AG04450 (cell line): ENCODE data around the gene CYP46A1. TPM values are rescaled to one million over a fixed set of nuclear protein-coding genes. Genes with fewer than 3 reads are reported as not detected.

Source experiments
- CTCF ChIA-PET: fragments of 300-600, 350-600 bp; formaldehyde crosslinking; extraction: SDS; loops from one replicate; lab custom pipeline; 2022; ENCODE audit warnings: antibody characterized with exemption, inconsistent platforms; lab: Charles Lee
- POLR2A ChIA-PET: fragments of 350-600 bp; formaldehyde crosslinking; extraction: SDS; loops from one replicate; lab custom pipeline; 2021; ENCODE audit warnings: antibody characterized with exemption, inconsistent platforms; lab: Yijun Ruan, JAX
- DNase-seq: peaks from one replicate; pipeline ENCODE4 v3.0.0-alpha.2; 2011; ENCODE audit warnings: low read depth, low spot score
- H3K27ac ChIP-seq: one replicate; pipeline ENCODE4 v1.5.1; 2012; ENCODE audit warnings: low read depth, low read length, control low read depth
- H3K27me3 ChIP-seq: one replicate; pipeline ENCODE4 v1.6.0; 2012; ENCODE audit warnings: low read length; ENCODE audit not compliant: control insufficient read depth, insufficient read depth
- H3K4me3 ChIP-seq: 2 replicates; pipeline ENCODE4 v1.5.1; 2011; ENCODE audit warnings: mild to moderate bottlenecking, low read depth, low read length, control low read depth
- H3K9me3 ChIP-seq: 2 replicates; pipeline ENCODE4 v1.5.1; 2012; ENCODE audit warnings: low read length; ENCODE audit not compliant: control insufficient read depth, insufficient read depth
- polyA plus RNA-seq: library from polyadenylated mRNA; depleted of rRNA; stranded (reverse); fragments of >200 nt; gene quantifications from 2 replicates; pipeline ENCODE4 v1.2.3, GENCODE V29; 2011
- TF ChIP-seq, protein P1 (sequence below): IDR thresholded peaks from 2 replicates; pipeline ENCODE4 v1.5.1; 2011; ENCODE audit warnings: low read depth, low read length, control low read depth, inconsistent platforms

CYP46A1 gene
- polyA plus RNA-seq, 1 experiment = 0.07 TPM

DNA sequence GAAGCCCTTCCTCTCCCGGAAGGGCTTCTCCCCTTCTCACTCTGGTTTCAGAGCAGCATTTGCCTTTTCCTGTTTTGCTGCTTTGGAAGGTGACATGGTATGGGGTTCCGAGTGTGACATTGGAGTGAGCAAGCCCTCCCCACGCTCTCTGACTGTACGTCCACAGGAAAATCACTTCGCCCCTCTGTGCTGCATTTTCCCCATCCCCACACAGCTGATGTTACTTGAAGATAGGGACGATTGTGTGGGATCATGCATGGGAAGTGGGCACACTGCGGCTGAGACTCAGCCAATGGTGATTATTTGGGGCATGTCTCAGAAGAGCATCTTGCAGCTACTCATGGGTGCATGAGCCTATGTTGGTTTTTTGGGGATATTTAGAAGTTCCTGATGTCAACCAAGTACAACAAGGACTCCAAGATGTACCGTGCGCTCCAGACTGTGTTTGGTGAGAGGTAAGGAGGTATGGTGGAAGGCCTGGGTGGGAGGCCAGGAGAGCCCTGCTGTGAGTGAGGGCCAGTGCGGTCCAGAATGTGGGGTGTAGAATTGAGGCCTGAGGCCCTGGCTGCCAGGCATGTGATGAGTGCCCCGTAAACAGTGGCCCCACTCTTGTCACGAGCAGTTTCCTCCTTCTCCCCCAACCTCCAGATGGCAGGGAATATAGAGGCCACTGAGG lies 15.1 kb downstream of the CYP46A1 start:
- DNase-seq = no peak
- Histone ChIP-seq H3K27ac (no peak overlapping the region), H3K27me3 (peaks cover 16% of the 10 kb centered on the region), H3K9me3 (peaks cover 10% of the 10 kb centered on the region), H3K4me3 (no peak overlapping the region)
- ChIA-PET POLR2A (no interaction called here), CTCF (interaction anchor here (2.2 kb wide), 1 partner anchor 200 kb away, joined by 6 read pairs; no protein-coding TSS in a partner anchor)
- TF ChIP-seq, protein P1, sequence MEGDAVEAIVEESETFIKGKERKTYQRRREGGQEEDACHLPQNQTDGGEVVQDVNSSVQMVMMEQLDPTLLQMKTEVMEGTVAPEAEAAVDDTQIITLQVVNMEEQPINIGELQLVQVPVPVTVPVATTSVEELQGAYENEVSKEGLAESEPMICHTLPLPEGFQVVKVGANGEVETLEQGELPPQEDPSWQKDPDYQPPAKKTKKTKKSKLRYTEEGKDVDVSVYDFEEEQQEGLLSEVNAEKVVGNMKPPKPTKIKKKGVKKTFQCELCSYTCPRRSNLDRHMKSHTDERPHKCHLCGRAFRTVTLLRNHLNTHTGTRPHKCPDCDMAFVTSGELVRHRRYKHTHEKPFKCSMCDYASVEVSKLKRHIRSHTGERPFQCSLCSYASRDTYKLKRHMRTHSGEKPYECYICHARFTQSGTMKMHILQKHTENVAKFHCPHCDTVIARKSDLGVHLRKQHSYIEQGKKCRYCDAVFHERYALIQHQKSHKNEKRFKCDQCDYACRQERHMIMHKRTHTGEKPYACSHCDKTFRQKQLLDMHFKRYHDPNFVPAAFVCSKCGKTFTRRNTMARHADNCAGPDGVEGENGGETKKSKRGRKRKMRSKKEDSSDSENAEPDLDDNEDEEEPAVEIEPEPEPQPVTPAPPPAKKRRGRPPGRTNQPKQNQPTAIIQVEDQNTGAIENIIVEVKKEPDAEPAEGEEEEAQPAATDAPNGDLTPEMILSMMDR = no peak

DNA sequence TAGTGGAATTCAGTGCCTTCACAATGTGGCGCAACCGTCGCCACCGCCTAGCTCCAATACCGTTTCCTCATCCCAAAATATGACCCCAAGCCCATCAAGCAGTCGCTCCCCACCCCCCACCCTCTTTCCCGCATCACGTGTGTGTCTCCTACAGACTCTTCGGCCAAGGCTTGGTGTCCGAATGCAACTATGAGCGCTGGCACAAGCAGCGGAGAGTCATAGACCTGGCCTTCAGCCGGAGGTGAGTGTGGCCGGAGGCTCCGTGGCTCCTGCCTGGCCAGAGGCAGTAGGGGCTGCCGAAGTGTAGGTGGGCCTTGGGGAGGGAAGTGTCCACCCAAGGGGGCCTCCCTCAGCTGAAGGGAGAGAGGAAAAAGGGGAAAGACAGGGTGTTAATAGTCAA lies 15.8 kb downstream of the CYP46A1 start:
- Histone ChIP-seq H3K4me3 (no peak overlapping the region), H3K27ac (no peak overlapping the region), H3K9me3 (peaks cover 10% of the 10 kb centered on the region), H3K27me3 (peaks cover 16% of the 10 kb centered on the region)
- ChIA-PET POLR2A (no interaction called here), CTCF (interaction anchor here (2.2 kb wide), 1 partner anchor 200 kb away, joined by 6 read pairs; no protein-coding TSS in a partner anchor)
- TF ChIP-seq, protein P1 = no peak
- DNase-seq = no peak

DNA sequence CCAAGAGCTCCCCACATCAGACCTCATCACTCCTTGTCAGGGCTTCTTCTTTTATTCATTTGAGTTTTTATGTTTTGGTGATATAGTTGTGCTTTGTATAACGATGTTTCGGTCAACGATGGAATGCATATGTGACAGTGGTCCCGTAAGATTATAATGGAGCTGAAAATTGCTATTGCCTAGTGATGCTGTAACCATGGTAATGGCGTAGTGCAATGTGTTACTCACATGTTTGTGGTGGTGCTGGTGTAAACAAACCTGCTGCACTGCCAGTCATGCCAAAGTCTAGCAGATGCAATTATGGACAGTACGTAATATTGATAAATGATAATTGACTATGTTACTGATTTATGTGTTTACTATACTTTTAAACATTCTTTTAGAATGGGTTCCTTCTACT lies 16.3 kb downstream of the CYP46A1 start:
- no peak overlapping the region for H3K4me3 ChIP-seq
- H3K27ac ChIP-seq = no peak overlapping the region
- ChIA-PET CTCF (interaction anchor here (1.0 to 2.2 kb wide), 2 partner anchors 13 to 199 kb away, joined by 6 read pairs; no protein-coding TSS in a partner anchor), POLR2A (no interaction called here)
- TF ChIP-seq, protein P1 = no peak
- H3K9me3 ChIP-seq = peaks cover 10% of the 10 kb centered on the region
- DNase-seq = no peak
- peaks cover 14% of the 10 kb centered on the region for H3K27me3 ChIP-seq

DNA sequence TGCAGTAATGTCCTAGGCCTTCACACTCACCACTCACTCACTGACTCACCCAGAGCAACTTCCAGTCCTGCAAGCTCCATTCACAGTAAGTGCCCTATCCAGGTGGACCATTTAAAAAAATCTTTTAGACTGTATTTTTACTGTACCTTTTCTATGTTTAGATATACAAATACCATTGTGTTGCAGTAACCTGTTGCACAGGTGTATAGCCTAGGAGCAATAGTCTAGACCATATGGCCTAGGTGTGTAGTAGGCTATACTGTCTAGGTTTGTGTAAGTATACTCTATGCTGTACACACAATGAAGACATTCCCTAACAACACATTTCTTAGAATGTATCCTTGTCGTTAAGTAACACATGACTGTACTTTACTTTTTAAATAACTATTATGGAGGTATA lies 17.2 kb downstream of the CYP46A1 start:
- no peak overlapping the region for H3K4me3 ChIP-seq
- DNase-seq = no peak
- H3K27me3 ChIP-seq = peaks cover 14% of the 10 kb centered on the region
- ChIA-PET CTCF (interaction anchor here (0.5 to 2.2 kb wide), 3 partner anchors 12 to 198 kb away, joined by 3 to 6 read pairs (median 6); no protein-coding TSS in a partner anchor), POLR2A (no interaction called here)
- peaks cover 13% of the 10 kb centered on the region for H3K9me3 ChIP-seq
- TF ChIP-seq, protein P1 = no peak
- no peak overlapping the region for H3K27ac ChIP-seq

DNA sequence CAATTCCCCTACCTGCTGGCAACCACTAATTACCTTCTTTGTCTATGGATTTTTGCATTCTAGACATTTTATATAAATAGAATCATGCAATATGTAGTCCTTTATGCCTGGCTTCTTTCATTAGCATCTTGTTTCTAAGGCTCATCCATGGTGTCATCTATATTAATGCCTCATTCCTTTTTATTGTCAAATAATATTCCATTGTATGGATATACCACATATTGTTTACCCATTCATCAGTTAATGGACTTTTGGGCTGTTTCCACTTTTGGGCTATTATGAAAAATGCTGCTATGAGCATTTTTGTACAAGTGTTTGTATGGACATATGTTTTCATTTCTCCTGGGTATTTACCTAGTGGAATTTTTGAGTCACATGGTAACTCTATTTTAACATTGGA lies 18.0 kb downstream of the CYP46A1 start:
- Histone ChIP-seq H3K9me3 (peaks cover 14% of the 10 kb centered on the region), H3K27ac (no peak overlapping the region), H3K4me3 (no peak overlapping the region), H3K27me3 (peaks cover 13% of the 10 kb centered on the region)
- ChIA-PET CTCF (no interaction called here), POLR2A (no interaction called here)
- no peak for DNase-seq
- TF ChIP-seq, protein P1 = no peak
